ENCODE data around the gene FBLN2.

The FBLN2 gene

GRCh38 chr3:13600950-13601691 lies 52.2 kb downstream of the FBLN2 start:
- DNase-seq (ENCODE audit: low read depth in 2 of 2): no peak

DNA sequence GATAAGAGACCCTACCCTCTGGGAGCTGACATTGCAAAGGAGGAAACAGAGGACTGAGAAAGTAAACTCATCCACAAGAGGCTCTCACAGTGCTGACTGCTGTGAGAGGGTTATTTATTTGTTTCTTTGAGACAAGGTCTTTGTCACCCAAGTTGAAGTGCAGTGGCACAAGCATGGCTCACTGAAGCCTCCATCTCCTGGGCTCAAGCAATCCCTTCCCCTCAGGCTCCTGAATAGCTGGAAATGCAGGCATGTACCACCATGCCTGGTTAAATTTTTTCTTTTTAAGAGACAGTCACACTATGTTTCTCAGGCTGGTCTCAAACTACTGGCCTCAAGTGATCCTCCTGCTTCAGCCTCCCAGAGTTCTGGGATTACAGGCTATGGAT lies 52.8 kb downstream of the FBLN2 start:
- DNase-seq (ENCODE audit: low read depth in 2 of 2): no peak

DNA sequence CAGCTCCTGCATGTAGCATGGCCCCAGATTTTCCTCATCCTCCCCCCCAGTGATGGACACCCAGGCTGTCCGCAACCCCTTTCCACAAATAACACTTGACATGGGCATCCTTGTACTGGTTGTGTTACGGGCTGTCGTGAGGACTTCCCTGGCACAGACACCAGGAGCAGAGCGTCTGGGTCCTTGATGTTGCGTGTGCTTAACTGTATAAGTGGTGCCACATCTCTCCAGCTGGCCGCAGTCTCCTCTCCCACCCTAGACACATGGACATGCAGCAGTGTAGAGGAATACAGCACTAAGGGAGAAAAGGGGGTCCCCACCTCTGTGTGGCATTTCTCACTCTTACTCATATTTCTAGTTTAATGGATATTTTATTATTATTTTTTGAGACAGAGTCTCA lies 56.6 kb downstream of the FBLN2 start:
- no peak for DNase-seq (ENCODE audit: low read depth in 2 of 2)

- DNase-seq (ENCODE audit: low read depth in 2 of 2): no peak
These were observed 59.1 kb downstream of the FBLN2 start for GRCh38 chr3:13607821-13608597.

DNA sequence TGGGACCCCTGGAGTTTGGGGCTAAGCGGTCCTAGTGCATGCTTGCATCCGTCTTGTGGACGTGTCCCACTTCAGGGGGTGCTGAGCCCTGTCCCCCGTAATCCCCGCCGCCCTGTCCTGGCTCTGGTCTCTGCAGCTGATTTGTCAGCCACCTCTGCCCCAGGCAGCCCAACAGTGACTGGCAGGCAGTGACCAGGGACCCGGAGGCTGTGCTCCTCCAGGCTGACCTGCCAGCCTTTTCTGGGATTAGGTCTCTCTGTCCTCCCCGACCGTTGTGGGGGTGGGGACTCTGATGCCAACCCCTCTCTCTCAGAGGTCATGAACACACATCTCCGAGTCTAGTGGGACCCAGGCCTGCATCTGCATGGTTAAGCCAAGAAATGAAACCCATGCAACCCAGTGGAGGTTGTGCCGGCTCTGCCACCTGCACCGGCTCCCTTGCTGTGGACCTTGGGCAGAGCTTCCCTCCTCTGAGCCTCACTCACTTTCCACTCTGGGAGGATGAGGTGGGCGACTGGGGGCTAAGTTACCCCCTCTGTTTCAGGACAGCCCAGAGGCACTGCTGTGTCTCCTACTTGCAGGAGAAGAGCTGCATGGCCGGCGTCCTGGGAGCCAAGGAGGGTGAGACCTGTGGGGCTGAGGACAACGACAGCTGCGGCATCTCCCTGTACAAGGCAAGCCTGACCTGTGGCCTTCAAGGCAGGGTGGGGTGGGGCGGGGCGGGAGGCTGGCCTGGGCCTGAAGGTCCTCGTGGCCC lies 60.2 kb downstream of the FBLN2 start:
- DNase-seq (ENCODE audit: low read depth in 2 of 2): no peak

- DNase-seq (ENCODE audit: low read depth in 2 of 2): no peak
These were observed 61.2 kb downstream of the FBLN2 start for GRCh38 chr3:13610006-13610570.

- no peak for DNase-seq (ENCODE audit: low read depth in 2 of 2)
These were observed 62.3 kb downstream of the FBLN2 start for GRCh38 chr3:13611221-13611620.

DNA sequence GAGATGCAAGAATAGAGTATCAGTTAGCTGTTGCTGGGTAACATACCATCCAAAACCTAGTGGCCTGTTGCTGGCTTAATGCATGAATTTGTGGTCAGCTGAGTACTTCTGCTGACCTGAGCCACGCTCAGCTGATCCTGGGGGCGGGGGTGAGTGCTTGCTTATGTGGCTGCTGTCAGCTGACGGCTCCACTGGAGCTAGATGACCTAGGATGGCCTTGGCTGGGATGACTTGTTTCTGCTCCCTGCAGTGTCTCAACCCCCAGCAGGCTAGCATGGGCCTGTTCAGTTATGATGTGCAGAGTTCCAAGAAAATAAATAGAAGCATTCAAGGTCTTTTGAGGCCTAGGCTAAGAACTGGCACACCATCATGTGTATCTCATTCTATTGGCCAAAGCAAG lies 63.9 kb downstream of the FBLN2 start:
- no peak for DNase-seq (ENCODE audit: low read depth in 2 of 2)

DNA sequence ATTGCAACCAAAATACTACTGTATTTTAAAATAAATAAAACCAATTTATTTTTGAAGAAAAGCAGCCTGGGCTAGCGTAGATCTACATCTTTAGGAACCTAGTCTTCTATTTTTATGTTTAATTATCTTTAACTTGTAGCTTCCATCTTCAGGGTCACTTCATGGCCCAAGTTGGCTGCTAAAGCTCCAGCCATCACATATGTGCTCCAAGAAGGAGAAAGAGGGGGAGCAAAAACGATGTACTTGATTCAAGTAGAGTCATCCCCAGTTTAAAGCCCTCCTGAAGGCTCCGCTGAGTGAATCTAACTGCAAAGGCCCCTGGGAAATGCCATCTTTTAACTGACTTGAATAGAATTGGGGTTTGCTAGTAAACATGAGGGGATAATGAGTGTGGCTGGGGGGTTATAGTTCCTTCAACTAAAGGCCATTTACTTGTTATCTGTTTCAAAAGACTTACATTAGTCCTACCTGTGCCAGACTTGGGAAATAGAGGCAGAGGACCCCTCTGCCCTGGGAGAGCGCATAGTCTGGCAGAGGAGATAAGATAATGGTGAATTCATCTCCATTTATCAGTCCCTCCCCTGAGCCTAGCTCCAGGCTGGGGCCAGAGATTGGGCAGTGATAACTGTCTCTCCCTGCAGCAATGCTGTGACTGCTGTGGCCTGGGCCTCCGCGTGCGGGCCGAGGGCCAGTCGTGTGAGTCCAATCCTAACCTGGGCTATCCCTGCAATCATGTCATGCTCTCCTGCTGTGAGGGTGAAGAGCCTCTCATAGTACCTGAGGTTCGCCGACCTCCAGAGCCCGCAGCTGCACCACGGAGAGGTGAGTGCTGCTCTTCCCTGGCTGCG lies 64.6 kb downstream of the FBLN2 start:
- no peak for DNase-seq (ENCODE audit: low read depth in 2 of 2)

GRCh38 chr3:13614607-13615006 lies 65.7 kb downstream of the FBLN2 start:
- no peak for DNase-seq (ENCODE audit: low read depth in 2 of 2)

- no peak for DNase-seq (ENCODE audit: low read depth in 2 of 2)
These were observed 66.1 kb downstream of the FBLN2 start for GRCh38 chr3:13615019-13615528.

DNA sequence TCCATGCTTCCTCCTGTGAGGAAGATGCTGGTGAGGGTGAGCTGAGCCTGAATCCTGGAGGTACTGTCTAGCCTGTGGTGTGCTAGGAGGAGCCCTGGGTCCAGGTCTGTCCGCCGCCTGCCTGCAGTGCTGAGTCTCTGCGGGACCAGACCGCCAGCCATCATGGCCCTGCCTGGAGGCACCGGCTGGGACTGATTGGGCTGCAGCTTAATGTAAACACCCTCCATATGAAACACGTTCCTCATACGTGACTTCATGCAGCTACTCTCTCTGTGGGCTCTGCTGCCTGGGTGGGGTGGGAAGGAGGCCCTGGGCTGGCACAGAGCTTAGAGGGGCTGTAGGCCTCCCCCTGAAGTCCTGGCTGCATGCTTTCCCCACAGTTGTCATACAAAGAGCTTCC lies 67.4 kb downstream of the FBLN2 start:
- no peak for DNase-seq (ENCODE audit: low read depth in 2 of 2)

- no peak for DNase-seq (ENCODE audit: low read depth in 2 of 2)
These were observed 68.3 kb downstream of the FBLN2 start for GRCh38 chr3:13617097-13617738.

DNA sequence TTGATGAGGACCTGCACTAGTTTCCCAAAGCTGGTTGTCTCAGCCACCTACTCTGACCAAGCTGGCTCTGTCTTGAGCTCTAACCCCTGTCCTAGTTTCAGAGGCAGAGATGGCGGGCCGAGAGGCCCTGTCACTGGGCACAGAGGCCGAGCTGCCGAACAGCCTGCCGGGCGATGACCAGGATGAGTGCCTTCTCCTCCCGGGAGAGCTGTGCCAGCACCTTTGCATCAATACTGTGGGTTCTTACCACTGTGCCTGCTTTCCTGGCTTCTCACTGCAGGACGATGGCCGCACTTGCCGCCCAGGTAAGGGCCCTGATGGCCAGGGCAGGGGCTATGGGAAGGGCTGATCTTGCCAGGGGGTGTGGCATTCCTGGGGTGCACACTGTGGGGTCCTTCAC lies 69.1 kb downstream of the FBLN2 start:
- no peak for DNase-seq (ENCODE audit: low read depth in 2 of 2)

DNA sequence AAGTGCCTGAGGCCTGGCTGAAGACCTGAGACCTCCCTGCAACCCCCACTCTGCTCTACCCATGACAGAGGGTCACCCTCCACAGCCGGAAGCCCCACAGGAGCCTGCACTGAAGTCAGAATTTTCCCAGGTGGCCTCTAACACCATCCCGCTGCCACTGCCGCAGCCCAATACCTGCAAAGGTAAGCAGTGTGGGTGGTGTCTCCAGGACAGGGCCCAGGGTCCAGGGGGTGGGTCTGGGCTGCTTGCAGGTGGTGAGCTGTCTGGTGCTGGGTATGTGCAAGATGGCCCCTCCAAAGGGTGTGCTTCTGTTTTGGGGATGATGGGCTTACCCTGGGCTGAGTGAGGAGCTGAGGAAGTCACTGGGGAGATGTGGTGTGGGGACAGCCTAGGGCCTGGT lies 69.9 kb downstream of the FBLN2 start:
- DNase-seq (ENCODE audit: low read depth in 2 of 2): no peak

DNA sequence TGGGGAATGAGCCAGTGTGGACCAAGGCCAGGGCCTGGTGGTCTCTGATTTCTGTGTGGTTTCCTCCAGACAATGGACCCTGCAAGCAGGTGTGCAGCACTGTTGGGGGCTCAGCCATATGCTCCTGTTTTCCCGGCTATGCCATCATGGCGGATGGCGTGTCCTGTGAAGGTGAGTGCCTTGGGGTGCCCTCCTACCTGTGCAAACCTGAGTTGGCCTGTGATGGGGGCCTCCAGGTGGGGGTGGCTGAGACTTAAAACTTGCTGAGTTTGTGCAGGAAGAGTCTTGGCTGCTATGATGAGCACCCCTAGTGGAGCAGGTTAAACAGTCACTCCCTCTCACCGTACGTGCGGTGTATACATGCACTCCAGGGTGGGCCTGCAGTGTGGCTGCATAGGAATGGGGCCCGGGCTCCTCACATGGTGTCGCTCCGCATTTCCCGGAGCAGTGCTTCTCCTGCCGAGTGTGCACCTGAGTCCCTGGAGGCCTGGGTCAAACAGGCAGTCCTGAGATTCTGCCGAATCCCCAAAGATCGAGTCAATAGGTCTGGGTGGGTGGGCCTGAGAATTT lies 70.8 kb downstream of the FBLN2 start:
- DNase-seq (ENCODE audit: low read depth in 2 of 2): no peak

DNA sequence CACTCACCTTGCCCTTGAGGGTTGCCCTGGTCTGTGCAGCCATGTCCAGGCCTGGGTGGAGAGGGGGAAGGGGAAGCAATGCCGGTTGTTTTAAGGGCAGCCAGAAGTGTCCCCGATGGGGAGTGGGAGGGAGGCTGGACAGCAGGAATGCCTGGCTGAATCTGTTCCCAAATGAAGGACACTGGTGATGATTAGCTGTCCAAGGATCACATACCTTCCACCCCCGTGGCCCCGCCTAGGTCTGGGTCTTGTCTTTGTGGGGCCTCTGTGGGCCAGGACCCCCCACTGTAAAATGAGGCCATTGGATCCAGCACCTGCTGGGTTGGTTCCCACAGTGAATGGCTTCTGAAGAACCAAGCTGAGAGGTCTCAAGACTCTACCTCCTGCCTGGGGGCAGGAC lies 71.4 kb downstream of the FBLN2 start:
- DNase-seq (ENCODE audit: low read depth in 2 of 2): no peak

DNA sequence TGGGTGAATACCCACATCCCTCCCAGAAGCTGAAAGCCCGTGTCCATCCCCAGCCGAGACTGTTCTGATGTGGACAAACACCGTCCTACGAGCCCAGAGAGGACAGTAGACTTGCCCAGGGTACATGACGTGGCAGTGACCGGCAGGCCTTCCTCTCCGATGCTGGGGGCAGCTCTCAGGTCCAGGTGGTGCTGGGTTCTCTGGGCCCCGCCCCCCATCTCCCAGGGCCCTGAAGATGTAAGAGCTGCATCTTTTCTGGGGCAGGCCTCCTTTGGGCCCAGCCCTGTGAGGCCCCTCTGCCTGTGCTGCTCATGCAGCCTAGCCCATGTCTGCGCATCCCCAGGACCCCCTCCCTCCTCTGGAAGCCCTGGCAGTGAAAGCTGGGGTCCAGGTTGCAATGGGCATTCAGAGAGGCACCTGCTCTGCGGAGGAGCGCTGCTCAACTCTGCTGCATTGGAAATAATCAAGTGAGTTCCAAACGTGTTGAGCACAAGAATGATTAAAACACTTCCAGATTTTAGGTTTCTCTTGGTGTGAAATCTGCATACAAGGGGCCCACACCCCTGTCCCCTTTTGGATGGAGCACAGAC lies 71.9 kb downstream of the FBLN2 start:
- DNase-seq (ENCODE audit: low read depth in 2 of 2): no peak

DNA sequence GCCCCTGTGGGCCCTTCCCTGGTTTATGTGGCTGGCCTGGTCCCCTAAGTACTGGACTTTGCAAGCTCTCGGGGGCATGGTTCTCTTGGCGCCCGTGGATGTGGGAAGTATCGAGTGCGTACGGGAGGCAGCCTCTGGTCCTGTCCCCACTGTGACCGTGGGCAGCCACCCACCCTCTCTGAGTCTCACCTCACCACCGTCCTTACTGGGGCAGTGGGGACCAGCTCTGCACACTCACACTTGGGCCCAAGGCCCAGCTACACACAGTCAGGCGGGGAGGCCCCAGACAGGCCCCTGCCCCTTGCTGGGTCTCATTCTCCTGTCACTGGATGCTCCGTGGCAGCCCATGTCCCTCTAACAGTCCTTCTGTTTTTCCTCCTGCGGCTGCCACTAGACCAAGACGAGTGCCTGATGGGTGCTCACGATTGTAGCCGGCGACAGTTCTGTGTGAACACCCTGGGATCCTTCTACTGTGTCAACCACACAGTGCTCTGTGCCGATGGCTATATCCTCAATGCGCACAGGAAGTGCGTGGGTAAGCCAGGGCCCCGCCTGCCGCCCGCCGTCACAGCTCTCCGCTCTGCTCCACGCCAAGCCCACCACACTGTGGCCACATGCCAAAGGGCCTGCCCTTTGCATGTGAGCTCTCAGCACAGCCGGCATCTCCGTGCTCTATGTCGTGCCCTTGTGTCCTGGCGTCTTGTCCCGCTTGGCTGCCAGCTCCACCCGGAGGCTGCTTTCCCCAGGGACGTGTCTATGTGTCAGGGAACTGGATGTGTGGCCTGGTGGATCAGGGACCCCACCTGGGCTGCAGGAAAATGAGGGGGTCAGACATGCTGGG lies 72.7 kb downstream of the FBLN2 start:
- no peak for DNase-seq (ENCODE audit: low read depth in 2 of 2)
